Sigmoid colon (tissue), 4 donors: ENCODE measurements around the gene STRA6.

Experiments
- CTCF ChIP-seq, 4 experiments: fragments of 450-650 bp in 3 of 4; fragments of 200-600 bp in 1 of 4; IDR thresholded peaks; one replicate each; pipeline ENCODE4 v1.5.1; 2016 to 2019; ENCODE audit warnings: antibody characterized with exemption in 4 of 4, mild to moderate bottlenecking in 3 of 4, moderate library complexity in 2 of 4
- POLR2A ChIP-seq, 2 donors: fragments of 450-650 bp; IDR thresholded peaks; one replicate each; pipeline ENCODE4 v1.6.1; 2016; ENCODE audit warnings: antibody characterized with exemption in 2 of 2, mild to moderate bottlenecking in 2 of 2, moderate library complexity in 2 of 2
- POLR2AphosphoS5 ChIP-seq, 4 donors: sonication (generic); formaldehyde crosslinking; IDR thresholded peaks; one replicate each; pipeline ENCODE4 v1.6.1; 2017; ENCODE audit warnings: antibody characterized with exemption in 4 of 4

GRCh38 chr15:74201710-74202420, 722 bp downstream of the STRA6 start:
- TF ChIP-seq CTCF (IDR thresholded peaks at IDR 0.05) = no peak
- no peak for TF ChIP-seq POLR2AphosphoS5 (IDR thresholded peaks at IDR 0.05)
- no peak for TF ChIP-seq POLR2A (IDR thresholded peaks at IDR 0.05)
